ENCODE results near the gene RIPOR3. TPM values are rescaled to one million over a fixed set of nuclear protein-coding genes. Genes with fewer than 3 reads are reported as not detected.

Gene RIPOR3
- total RNA-seq, 1 donor from 2014 or later: 8.0 TPM

- DNase-seq (no peak), ATAC-seq (no peak)
- intact Hi-C loops (cut with micrococcal nuclease): no loop called here
Observed at GRCh38 chr20:50537546-50538201, 153.7 kb downstream of the RIPOR3 start.

GRCh38 chr20:50536333-50536732, 155.0 kb downstream of the RIPOR3 start:
- DNase-seq: no peak
- no peak for ATAC-seq
- intact Hi-C loops (cut with micrococcal nuclease): no loop called here

Small RNA genes lying within 50 kb of the gene (microRNA-seq; reads per million reads assigned to microRNA genes)
- gene MIR1302-5 (ENCODE audit: borderline number of aligned reads) (not detected), gene MIR645 (ENCODE audit: borderline number of aligned reads) (not detected)

Other genes starting within 250 kb of the RIPOR3 start
- gene PTPN1, start 181.2 kb downstream of the RIPOR3 start, total RNA-seq: 24.1 TPM
- gene PARD6B, start 40.0 kb upstream of the RIPOR3 start, total RNA-seq: 7.1 TPM
- 3.2 TPM for gene BCAS4, start 103.5 kb upstream of the RIPOR3 start, total RNA-seq
- 34.2 TPM for gene ADNP, start 239.9 kb upstream of the RIPOR3 start, total RNA-seq

Measured in left ventricle myocardium superior (tissue), 1 donor.